ENCODE results near the gene EPC1. TPM values are rescaled to one million over a fixed set of nuclear protein-coding genes. Genes with fewer than 3 reads are reported as not detected.
A peak's percentile ranks its signal among the peaks of the same experiment; 100 is the strongest.
"Not testable (repeated sequence)": the region's sequence is repeated elsewhere in the genome, so short reads cannot be mapped to it uniquely, and the experiment has no call there.

The EPC1 gene
- total RNA-seq (116 TPM), polyA plus RNA-seq (29.3 TPM)

- WGBS: under 1% methylated on average over 97 of the region's 97 CpGs
- peak; percentile 72 for DNase-seq (ENCODE audit: extremely low spot score)
- Histone ChIP-seq H3K27ac (ENCODE audit: low read depth) (peak within 1 kb of the TSS; percentile 100), H3K4me1 (ENCODE audit: insufficient read depth) (peaks cover under 1% of the 10 kb centered on the region), H3K36me3 (ENCODE audit: insufficient read depth) (no peaks in the 10 kb centered on the region), H3K4me3 (ENCODE audit: low read depth, low read length) (peak within 1 kb of the TSS; percentile 78)
These were observed at the start of gene EPC1 for GRCh38 chr10:32346551-32347362. Gene EPC1, minus strand, starts transcription at chr10:32347158. Its CDS starts 243 bp downstream, at chr10:32346915.

- Histone ChIP-seq H3K4me3 (ENCODE audit: low read depth, low read length) (no peak overlapping the region), H3K36me3 (ENCODE audit: insufficient read depth) (no peaks in the 10 kb centered on the region), H3K4me1 (ENCODE audit: insufficient read depth) (no peaks in the 10 kb centered on the region), H3K27ac (ENCODE audit: low read depth) (no peak overlapping the region)
- no peak for DNase-seq (ENCODE audit: extremely low spot score)
- WGBS: 29% methylated on average over 4 of the region's 4 CpGs
These were observed 47.0 kb upstream of the EPC1 start for GRCh38 chr10:32393911-32394310.

- not testable (repeated sequence) for H3K36me3 ChIP-seq (ENCODE audit: insufficient read depth); H3K4me1 ChIP-seq (ENCODE audit: insufficient read depth); H3K27ac ChIP-seq (ENCODE audit: low read depth); DNase-seq (ENCODE audit: extremely low spot score); H3K4me3 ChIP-seq (ENCODE audit: low read depth, low read length)
These were observed 45.3 kb upstream of the EPC1 start for GRCh38 chr10:32392284-32392683.

- Histone ChIP-seq H3K36me3 (ENCODE audit: insufficient read depth) (no peaks in the 10 kb centered on the region), H3K27ac (ENCODE audit: low read depth) (no peak overlapping the region), H3K4me3 (ENCODE audit: low read depth, low read length) (no peak overlapping the region), H3K4me1 (ENCODE audit: insufficient read depth) (no peaks in the 10 kb centered on the region)
- WGBS: 78% methylated on average over 3 of the region's 3 CpGs
- DNase-seq (ENCODE audit: extremely low spot score): no peak
These were observed 43.2 kb upstream of the EPC1 start for GRCh38 chr10:32390193-32390592.

- WGBS: 67% methylated on average over 6 of the region's 6 CpGs
- H3K4me3 ChIP-seq (ENCODE audit: low read depth, low read length): no peak overlapping the region
- no peaks in the 10 kb centered on the region for H3K4me1 ChIP-seq (ENCODE audit: insufficient read depth)
- no peak overlapping the region for H3K27ac ChIP-seq (ENCODE audit: low read depth)
- H3K36me3 ChIP-seq (ENCODE audit: insufficient read depth): no peaks in the 10 kb centered on the region
- DNase-seq (ENCODE audit: extremely low spot score): no peak
These were observed 41.5 kb upstream of the EPC1 start for GRCh38 chr10:32388258-32389027.

GRCh38 chr10:32386623-32387260, 39.8 kb upstream of the EPC1 start:
- WGBS: 66% methylated on average over 7 of the region's 7 CpGs
- DNase-seq (ENCODE audit: extremely low spot score): no peak
- H3K4me3 ChIP-seq (ENCODE audit: low read depth, low read length): no peak overlapping the region
- H3K4me1 ChIP-seq (ENCODE audit: insufficient read depth): no peaks in the 10 kb centered on the region
- peak overlapping the region; percentile 10 for H3K27ac ChIP-seq (ENCODE audit: low read depth)
- H3K36me3 ChIP-seq (ENCODE audit: insufficient read depth): no peaks in the 10 kb centered on the region

GRCh38 chr10:32384171-32384570, 37.2 kb upstream of the EPC1 start:
- H3K27ac ChIP-seq (ENCODE audit: low read depth): no peak overlapping the region
- H3K4me1 ChIP-seq (ENCODE audit: insufficient read depth): no peaks in the 10 kb centered on the region
- 90% methylated on average over 4 of the region's 4 CpGs for WGBS
- no peak for DNase-seq (ENCODE audit: extremely low spot score)
- H3K36me3 ChIP-seq (ENCODE audit: insufficient read depth): no peaks in the 10 kb centered on the region
- no peak overlapping the region for H3K4me3 ChIP-seq (ENCODE audit: low read depth, low read length)

- DNase-seq (ENCODE audit: extremely low spot score): no peak
- Histone ChIP-seq H3K4me1 (ENCODE audit: insufficient read depth) (no peaks in the 10 kb centered on the region), H3K27ac (ENCODE audit: low read depth) (no peak overlapping the region), H3K36me3 (ENCODE audit: insufficient read depth) (no peaks in the 10 kb centered on the region), H3K4me3 (ENCODE audit: low read depth, low read length) (no peak overlapping the region)
- WGBS: 83% methylated on average over 3 of the region's 3 CpGs
These were observed 34.2 kb upstream of the EPC1 start for GRCh38 chr10:32381165-32381564.

GRCh38 chr10:32379950-32380551, 33.1 kb upstream of the EPC1 start:
- Histone ChIP-seq H3K27ac (ENCODE audit: low read depth) (no peak overlapping the region), H3K36me3 (ENCODE audit: insufficient read depth) (no peaks in the 10 kb centered on the region), H3K4me1 (ENCODE audit: insufficient read depth) (no peaks in the 10 kb centered on the region), H3K4me3 (ENCODE audit: low read depth, low read length) (no peak overlapping the region)
- no peak for DNase-seq (ENCODE audit: extremely low spot score)
- WGBS: 50% methylated on average over 7 of the region's 7 CpGs

GRCh38 chr10:32379318-32379949, 32.5 kb upstream of the EPC1 start:
- Histone ChIP-seq H3K27ac (ENCODE audit: low read depth) (peak overlapping the region; percentile 32), H3K4me3 (ENCODE audit: low read depth, low read length) (peak overlapping the region; percentile 81), H3K36me3 (ENCODE audit: insufficient read depth) (no peaks in the 10 kb centered on the region), H3K4me1 (ENCODE audit: insufficient read depth) (no peaks in the 10 kb centered on the region)
- peak; percentile 77 for DNase-seq (ENCODE audit: extremely low spot score)
- 13% methylated on average over 10 of the region's 10 CpGs for WGBS

GRCh38 chr10:32378363-32379317, 31.7 kb upstream of the EPC1 start:
- Histone ChIP-seq H3K4me3 (ENCODE audit: low read depth, low read length) (peak overlapping the region; percentile 81), H3K4me1 (ENCODE audit: insufficient read depth) (no peaks in the 10 kb centered on the region), H3K36me3 (ENCODE audit: insufficient read depth) (no peaks in the 10 kb centered on the region), H3K27ac (ENCODE audit: low read depth) (peak overlapping the region; percentile 43)
- DNase-seq (ENCODE audit: extremely low spot score): peak; percentile 94
- WGBS: under 1% methylated on average over 19 of the region's 19 CpGs

GRCh38 chr10:32377458-32378259, 30.7 kb upstream of the EPC1 start:
- H3K4me1 ChIP-seq (ENCODE audit: insufficient read depth): no peaks in the 10 kb centered on the region
- H3K27ac ChIP-seq (ENCODE audit: low read depth): no peak overlapping the region
- DNase-seq (ENCODE audit: extremely low spot score): peak; percentile 76
- WGBS: under 1% methylated on average over 6 of the region's 6 CpGs
- peak overlapping the region; percentile 81 for H3K4me3 ChIP-seq (ENCODE audit: low read depth, low read length)
- no peaks in the 10 kb centered on the region for H3K36me3 ChIP-seq (ENCODE audit: insufficient read depth)

All from urinary bladder (tissue), 4 donors.